HK-2 (cell line): ENCODE data around the gene SMAD7.

ENCODE experiments used
- DNase-seq: peaks from one replicate; pipeline ENCODE4 v3.0.0-alpha.2; 2018; ENCODE audit not compliant: unreplicated experiment

Gene SMAD7

DNA sequence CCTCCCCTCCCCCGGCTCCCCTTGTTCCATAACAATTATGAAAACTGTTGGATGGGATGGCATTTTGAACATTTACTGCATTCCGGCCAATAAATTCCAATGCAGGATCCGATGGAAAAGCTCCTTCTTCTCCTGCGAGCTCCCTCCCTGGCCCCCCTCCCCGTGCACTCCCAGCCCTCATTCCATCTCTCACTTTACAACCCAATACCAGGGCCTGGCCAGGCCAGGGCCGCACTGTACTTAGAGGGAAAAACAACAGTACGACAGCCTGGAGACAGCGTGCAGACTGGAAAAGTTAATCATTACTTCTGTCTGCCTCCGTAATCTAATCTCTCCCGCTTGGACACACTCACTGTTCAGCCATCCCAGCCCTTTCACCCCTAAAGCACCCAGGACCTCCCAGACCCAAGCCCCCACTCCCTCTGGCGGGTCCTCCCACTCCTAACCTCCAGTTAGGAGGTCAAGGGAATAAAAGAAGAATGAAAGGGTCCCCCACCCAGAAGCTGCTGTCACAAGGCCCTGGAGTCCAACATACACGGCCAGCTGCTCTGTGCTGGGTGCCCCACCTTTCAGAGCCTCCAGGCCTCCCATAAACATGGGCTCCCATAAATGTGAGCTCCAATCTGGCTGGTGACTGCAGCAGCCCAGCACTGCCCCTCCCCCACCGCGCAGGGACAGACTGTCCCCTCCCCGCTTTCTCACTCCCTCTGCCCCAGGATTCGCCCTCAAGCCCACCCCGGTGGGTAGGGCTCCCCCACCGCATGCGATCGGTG is 20.6 kb downstream of the SMAD7 start:
- DNase-seq: peak; percentile 66

- DNase-seq: no peak
Measured at GRCh38 chr18:48929212-48929612, 21.6 kb downstream of the SMAD7 start.

GRCh38 chr18:48928787-48929186 is 22.0 kb downstream of the SMAD7 start:
- DNase-seq: no peak

- no peak for DNase-seq
Measured at GRCh38 chr18:48927286-48928080, 23.3 kb downstream of the SMAD7 start.

DNA sequence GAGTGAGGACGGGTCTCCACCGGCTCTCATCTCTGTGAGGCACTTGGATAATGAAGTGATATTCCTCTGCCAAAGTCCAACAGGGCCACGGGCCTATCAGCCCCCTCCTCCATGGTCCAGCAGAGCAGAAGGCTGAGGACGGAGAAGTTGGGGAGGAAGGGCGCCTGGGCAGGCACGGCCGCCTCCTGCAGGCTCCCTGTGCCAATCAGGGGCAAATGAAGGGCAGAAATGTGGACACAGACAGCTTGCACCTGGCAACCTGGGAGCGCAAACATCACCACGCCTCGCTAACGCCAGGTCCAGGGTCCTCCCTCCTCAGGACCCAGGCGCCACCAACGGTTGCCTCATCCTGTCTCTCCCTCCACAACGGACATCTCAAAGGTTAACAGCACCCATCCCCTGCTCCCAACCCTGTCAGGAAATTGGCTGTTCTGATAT is 24.3 kb downstream of the SMAD7 start:
- no peak for DNase-seq

- no peak for DNase-seq
Measured at GRCh38 chr18:48925491-48925780, 25.3 kb downstream of the SMAD7 start.

DNA sequence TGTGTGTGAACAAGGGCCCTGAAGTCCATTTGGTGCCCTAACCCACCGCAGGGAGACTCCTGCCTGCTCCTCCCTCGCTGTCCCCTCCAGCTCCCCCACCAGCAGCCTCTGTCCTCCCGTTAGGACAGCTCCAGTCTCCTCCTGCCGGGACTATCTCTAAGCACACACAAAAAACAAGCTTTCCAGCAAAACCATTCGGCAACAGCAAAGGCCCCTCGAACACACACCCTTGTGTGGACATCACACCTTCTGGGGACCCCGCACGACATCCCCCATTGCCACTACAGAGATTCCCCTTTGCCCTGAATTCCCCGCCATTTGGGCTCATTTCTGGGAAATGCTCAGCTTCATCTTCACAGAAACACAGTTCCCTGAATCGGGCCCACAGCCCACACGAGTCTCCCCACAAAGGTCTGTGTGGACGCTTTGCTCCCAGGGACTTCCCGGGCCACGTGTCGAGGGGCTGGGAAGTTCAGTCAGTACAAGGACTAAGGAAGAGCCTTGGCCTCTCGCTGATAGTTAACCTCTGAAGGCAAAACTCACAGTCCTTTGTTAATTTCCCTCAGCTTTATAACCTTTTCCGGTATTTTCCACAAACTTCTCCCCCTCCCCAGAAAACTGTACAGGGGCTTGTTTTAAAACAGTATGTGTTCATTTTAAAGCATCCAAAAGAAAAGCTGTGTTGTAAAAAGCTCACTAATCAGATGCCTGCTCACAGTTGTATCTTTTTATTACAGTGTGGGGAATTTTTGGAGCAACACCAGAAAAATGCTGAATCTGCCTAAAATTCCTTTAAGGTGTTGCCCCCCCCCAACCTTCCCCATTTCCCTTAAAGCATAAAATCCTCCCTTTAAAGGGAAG is 25.9 kb downstream of the SMAD7 start:
- DNase-seq: no peak

DNA sequence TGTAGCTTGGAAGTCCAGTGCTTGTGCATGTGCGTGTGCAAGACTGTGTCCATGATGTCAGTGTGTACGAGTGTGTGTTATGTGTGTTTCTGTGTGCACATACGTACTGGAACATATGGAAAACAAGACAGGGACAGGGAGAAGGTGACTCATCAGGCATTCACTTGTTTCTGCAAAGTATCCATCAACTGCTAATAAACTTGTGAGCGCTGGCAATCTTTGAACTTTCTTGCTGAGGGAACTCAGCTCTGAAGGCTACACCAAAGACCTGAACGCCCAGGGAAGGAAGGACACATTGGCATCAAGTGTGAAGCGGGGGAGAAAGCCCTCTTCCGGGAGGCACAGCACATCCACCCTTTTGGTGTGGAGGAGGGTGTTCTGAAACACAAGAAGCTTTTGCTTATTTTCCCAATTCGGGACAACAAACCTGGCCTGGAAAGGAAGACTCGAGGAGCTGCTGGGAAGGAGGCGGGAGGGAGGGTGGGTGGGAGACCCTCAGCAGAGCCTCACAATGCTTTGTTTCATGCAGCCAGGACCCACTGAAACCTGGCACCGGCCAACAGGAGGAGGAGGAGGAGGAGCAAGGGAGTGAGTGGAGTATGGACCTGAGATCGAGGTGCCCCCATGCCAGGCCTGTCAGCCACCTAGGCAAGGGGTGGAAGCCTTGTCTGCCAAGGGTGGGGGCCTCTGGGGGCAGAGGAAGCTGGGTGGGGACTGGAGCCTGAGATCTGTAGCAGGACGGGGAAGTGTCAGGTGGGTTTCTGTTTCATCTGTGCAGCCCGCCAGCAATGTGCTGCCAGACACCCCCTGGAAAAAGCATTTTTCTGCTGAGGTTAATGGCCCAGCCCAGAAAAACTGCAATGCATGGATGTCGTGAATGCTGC is 26.8 kb downstream of the SMAD7 start:
- no peak for DNase-seq

DNA sequence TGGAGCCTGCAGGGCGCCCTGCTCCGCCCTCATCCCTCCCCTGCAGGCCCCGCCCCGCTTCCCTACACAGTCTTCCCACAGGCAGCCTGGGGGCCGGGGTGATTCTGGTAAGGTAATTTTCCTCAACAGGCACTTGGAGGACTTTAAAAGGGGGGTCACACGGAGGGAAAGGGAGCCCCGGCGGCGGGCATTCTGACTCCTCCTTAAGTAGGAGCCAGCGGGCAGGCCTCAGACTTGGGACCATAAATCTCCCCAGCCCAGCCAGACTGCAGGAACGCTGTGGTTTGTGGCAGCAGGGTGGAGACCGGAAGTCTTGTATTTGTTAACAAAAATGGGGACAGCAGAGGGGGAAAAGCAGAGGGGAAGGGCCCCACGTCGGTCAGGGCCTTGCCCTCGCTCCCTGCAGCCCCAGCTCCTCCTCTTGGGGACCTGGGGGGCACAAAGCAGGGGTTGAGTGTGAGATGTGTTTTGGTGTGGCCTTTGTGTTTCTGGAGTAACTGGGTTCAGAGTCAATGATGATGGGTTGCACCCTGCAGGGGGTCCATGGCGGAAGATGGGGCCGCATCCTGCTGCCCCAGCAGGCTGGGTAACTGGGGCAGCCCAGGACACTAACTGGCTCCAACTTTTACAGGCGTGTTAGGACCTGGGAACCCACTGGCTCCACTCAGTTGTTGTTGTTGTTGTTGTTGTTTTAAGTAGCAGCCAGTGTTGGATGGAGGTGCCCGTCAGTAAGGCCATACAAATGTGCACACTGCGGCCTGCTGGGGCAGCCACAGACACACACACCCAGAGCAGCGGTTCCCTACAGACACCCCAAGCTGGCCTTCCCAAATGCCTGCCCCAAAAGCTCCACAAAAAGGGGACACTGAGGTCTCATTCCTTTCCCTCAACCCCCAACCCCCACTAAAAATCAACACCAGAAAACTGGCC is 27.7 kb downstream of the SMAD7 start:
- no peak for DNase-seq

DNA sequence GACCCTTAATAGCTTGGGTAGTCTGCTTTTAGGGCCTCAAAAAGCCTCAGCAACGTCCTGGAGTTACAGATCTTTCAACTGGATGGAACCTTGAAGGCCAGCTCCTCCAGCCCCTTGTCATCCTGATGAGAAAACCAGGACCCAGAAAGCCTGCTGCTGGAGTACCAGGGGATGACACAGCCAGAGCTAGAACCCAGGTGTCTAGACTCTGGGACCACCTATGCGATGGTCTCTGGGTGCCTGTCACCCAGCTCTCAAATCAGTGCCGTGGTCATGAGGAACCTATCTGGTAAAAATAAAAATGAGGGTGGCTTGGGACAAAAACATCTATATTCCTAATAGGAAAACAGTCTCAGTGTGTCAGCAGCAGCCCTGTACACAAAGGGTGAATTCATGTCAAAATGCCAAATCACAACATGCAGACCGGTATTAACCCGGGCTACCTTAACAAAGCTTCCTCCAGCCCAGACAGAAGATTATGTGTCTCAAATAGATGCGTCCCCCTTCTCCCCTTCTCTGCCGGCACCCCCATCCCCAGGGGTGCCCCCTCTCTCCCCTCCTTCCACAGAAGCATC is 28.5 kb downstream of the SMAD7 start:
- DNase-seq: no peak

DNA sequence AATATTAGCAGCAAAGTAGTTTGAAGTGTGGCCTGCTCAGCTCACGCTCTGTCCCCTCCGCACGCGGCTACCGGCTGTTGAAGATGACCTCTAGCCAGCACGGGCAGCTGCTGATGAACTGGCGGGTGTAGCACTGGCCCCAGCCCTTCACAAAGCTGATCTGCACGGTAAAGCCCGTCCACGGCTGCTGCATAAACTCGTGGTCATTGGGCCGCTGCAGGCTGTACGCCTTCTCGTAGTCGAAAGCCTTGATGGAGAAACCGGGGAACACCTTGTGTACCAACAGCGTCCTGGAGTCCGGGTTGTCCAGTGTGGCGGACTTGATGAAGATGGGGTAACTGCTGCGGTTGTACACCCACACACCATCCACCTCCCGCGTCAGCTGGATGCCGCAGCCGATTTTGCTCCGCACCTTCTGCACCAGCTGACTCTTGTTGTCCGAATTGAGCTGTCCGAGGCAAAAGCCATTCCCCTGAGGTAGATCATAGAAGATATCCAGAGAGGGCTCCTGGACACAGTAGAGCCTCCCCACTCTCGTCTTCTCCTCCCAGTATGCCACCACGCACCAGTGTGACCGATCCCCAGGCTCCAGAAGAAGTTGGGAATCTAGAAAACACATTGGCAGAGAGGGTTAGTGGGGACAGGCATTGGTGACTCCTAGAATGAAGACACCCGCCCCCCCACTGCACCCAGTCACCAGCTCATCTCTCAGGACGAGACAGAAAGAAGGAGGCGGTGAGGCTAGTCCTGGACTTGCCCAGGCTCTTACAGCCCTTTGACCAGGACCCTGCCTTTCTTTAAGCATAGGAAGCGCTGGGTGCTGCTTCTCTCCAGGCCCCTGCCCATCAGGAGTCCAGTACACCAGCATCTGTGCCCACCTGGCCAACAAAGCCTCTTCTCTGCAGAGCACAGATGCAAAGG is 29.2 kb downstream of the SMAD7 start:
- DNase-seq: no peak

GRCh38 chr18:48920408-48921038 is 30.2 kb downstream of the SMAD7 start:
- DNase-seq: no peak

DNA sequence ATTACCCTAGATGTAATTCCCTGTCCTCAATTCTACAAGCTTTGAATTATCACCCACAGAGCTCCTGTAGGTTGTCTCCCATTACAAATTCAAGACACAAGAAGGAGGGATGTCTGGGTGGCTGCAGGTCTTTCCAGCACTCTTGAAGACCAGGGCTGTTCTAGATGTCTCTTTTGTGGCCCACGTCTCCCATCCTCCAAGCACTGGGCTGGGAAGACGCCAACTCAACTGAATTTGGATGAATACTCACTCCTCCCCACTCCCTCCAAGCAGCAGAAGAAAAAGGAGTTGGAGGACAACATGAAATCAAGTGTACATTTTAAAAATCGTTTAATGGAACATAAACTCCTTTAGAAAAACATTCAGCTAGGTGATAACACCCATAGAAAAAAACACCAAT is 31.2 kb downstream of the SMAD7 start:
- DNase-seq: no peak

GRCh38 chr18:48918660-48919456 is 31.9 kb downstream of the SMAD7 start:
- DNase-seq: no peak

GRCh38 chr18:48917579-48918517 is 32.9 kb downstream of the SMAD7 start:
- no peak for DNase-seq

- no peak for DNase-seq
Measured at GRCh38 chr18:48915626-48916425, 34.9 kb downstream of the SMAD7 start.
